D721Med (cell line): ENCODE results near the gene CTBS.
"Not testable (repeated sequence)": the region's sequence is repeated elsewhere in the genome, so short reads cannot be mapped to it uniquely, and the experiment has no call there.

Experiments
- DNase-seq: peaks from one replicate; pipeline ENCODE4 v3.0.0; 2011; ENCODE audit warnings: low spot score; ENCODE audit not compliant: insufficient read length
- FAIRE-seq: peaks from 2 replicates; lab custom pipeline; 2011; peaks lifted over from hg19 to GRCh38; lab: Jason Lieb, UNC
- CTCF ChIP-seq: IDR thresholded peaks from 2 replicates; pipeline ENCODE4 v1.5.1; 2012; ENCODE audit warnings: mild to moderate bottlenecking, control low read depth; ENCODE audit not compliant: insufficient read depth; ENCODE audit errors: missing control alignments

CTBS gene

GRCh38 chr1:84603223-84603622 lies 29.0 kb upstream of the CTBS start:
- FAIRE-seq (no peak), DNase-seq (no peak)
- no peak for TF ChIP-seq CTCF

GRCh38 chr1:84600796-84601195 lies 26.6 kb upstream of the CTBS start:
- no peak for TF ChIP-seq CTCF
- FAIRE-seq (no peak), DNase-seq (no peak)

GRCh38 chr1:84598846-84599741 lies 24.9 kb upstream of the CTBS start:
- DNase-seq (no peak), FAIRE-seq (no peak)
- no peak for TF ChIP-seq CTCF

- no peak for DNase-seq
- TF ChIP-seq CTCF: no peak
- FAIRE-seq: no peak
Observed at GRCh38 chr1:84598418-84598817, 24.2 kb upstream of the CTBS start.

- no peak for TF ChIP-seq CTCF
- FAIRE-seq (no peak), DNase-seq (no peak)
Observed at GRCh38 chr1:84597011-84597410, 22.8 kb upstream of the CTBS start.

- DNase-seq, FAIRE-seq: not testable (repeated sequence)
Observed at GRCh38 chr1:84594959-84595358, 20.7 kb upstream of the CTBS start.

- DNase-seq: no peak
- no peak for TF ChIP-seq CTCF
- no peak for FAIRE-seq
Observed at GRCh38 chr1:84587099-84587498, 12.9 kb upstream of the CTBS start.
